GM18858 (cell line): ENCODE data around the gene MGAT4A.
"Not testable (repeated sequence)": the region's sequence is repeated elsewhere in the genome, so short reads cannot be mapped to it uniquely, and the experiment has no call there.

Experiments used
- ATAC-seq: cut with Tn5 transposase; IDR thresholded peaks from one replicate; pipeline ENCODE4 v1.9.1; 2021; ENCODE audit not compliant: unreplicated experiment

The MGAT4A gene

DNA sequence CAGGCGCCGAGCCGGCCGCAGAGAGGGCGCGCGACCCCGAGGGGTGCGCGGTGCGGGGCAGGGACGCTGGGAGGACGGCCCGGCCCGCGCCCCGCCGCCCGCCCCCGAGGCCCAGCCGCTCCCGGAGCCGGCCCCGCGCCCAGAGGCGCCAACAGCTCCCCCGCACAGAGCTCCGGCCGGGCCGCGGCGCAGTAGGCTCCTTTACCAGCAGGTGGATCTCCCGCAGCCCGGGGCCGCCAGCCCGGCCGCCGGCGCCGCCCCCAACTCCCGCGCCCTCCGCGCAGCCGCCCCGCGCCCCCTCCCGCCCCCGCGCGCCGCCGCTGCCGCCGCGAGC, 258 bp downstream of the MGAT4A start:
- peak; percentile 38 for ATAC-seq

DNA sequence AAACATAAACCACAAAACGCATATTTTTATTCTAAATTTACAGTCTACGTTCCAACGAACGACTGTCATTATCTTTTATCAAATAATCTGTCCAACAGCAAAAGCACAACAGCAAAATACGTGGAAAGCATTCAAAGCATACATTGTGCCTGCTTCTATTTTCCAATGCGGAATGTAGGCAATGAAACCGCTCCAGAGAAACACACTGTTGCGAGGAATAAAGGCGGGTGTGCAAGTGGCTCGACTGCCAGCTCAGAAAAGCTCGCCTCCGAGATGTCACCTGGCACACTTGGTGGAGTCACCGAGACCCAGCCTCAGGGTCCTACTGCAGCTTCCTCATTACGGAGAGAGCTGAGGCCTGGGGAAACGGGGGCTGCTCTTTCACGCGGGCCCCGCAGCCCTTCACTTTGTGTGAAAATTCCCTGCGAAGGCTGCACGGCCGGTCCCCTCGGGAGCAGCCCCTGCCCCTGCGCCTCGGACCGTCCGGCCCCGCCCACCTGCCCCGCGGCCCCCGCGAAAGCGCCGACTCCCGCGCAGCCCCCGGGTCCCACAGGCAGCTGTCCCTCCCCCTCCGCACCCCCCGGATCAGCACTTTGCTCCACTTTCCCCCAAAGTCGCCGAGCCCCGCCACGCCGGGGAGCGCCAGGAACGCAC, 752 bp downstream of the MGAT4A start:
- peak; percentile 5 for ATAC-seq

- ATAC-seq = no peak
Measured at GRCh38 chr2:98729652-98730051, 1.3 kb downstream of the MGAT4A start.

GRCh38 chr2:98728088-98728718, 2.7 kb downstream of the MGAT4A start:
- ATAC-seq = not testable (repeated sequence)

- no peak for ATAC-seq
Measured at GRCh38 chr2:98727369-98728087, 3.4 kb downstream of the MGAT4A start.

DNA sequence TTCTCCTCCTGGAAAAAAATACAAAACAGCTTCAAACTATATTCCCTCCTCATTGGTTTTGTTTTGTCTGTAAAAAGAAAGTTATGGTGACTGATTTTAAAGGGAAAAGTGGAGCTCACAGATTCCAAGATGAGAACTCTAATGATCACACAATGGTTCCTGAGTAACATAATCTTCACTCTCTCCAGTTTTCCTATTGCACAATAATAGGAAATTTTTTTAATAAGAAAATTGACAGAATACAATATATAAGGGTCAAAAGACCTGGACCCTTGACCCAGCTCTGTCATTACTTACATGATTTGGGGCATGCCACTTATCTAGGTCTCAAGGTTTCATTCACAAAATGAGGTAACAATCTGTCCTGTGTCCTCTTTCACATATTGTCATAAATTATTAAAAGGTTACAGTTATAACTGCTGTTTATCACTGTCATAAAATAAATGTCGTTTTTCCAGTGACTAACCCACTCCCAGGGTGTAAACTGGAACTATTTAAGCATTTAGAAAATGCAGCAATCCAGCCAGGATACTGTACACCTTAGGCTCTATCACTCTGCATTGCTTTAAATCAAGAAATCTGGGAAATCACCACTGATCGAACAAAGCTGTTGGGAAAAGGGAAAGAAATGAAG, 4.1 kb downstream of the MGAT4A start:
- no peak for ATAC-seq

DNA sequence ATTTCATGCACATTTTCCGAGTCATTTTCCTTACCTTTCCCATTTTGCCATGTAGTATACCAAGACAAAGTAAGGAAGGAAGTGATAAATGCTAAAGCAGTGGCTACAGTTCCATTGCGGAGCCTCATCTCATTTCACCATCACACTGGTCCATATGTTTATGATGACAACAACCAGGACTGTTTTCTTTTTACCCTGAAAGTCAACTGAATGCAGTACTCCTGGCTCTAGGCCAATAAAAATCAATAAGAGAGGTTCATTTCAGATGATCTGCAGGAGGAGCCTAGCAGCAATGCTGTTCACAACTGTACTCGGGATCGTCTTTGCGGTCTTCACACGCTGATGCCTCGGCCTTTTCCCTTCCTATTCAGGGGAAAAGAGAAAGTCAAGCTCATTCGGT, 4.7 kb downstream of the MGAT4A start:
- ATAC-seq = no peak

DNA sequence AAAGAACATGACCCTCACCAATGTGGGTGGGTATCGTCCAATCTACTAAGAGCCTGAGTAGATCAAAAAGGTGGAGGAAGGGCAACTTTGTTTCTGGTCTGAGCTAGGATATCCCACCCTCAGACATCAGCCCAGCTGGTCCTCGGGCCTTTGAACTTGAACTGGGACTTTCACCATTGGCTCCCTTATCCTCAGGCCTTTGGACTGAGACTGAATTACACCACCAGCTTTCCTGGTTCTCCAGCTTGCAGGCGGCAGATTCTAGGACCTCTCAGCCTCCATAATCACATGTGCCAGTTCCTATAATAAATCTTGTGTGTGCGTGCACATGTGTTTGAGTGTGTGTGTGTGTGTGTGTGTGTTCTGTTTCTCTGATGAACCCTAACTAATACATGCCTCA, 10.6 kb downstream of the MGAT4A start:
- ATAC-seq = no peak

GRCh38 chr2:98717621-98718020, 13.3 kb downstream of the MGAT4A start:
- ATAC-seq = no peak

- no peak for ATAC-seq
Measured at GRCh38 chr2:98716786-98717185, 14.1 kb downstream of the MGAT4A start.

- ATAC-seq = no peak
Measured at GRCh38 chr2:98715812-98716451, 15.0 kb downstream of the MGAT4A start.

- ATAC-seq = peak; percentile 81
Measured at GRCh38 chr2:98713332-98714015, 17.5 kb downstream of the MGAT4A start.

DNA sequence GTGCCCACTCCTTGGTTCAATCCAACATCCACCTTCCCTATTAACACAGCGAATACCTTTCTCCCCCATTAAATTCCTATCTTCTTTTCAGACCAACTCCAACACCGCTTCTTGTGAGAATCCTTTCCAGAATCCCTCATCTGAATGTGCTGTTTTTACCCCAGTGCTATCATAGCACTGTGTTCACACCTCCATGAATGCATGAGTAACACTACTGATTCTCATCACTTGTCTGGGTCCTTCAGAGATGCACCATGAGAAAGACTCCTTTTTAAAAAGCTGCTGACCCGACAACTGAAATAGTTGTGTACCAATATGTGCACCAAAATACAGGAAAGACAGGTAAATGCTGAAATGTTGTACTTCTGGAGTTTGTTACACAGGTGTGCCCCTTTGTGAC, 18.8 kb downstream of the MGAT4A start:
- ATAC-seq = no peak

GRCh38 chr2:98711506-98711905, 19.4 kb downstream of the MGAT4A start:
- ATAC-seq = no peak

DNA sequence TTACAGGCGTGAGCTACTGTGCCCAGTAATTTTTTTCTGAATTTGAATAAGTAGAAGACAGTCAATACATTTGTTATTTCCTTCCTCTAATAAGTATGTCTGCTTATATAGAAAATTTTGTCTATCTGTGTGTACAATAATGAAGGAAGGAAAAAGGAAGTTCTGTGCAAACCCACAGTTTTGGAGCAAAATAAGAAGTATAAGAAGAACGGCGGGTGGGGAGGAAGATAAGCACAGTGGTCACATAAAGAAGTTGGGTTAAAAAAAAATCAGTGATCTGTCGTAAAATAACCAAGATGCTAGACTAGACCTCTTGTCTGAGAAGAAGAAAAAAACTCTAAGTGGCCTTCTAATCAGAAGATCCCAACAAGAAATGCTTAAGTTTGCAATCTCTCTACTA, 20.2 kb downstream of the MGAT4A start:
- ATAC-seq = no peak

DNA sequence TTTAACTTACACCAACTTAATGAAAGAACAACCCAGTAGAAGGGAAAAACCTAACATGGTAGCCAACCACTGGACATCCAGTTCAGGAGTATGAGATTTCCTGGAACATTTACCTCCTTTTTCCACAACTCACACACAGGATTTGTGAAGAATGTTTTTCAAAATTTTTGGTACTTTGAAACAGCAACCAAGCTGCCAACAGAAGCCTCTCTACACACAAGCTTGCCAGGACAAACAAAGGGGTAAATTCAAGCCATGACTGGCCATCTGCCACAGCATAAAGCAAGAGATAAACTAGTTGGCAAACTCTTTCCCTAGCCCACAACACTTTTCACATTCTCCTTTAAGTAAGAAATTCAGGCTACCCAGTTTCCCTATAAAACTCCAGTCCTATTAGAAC, 21.4 kb downstream of the MGAT4A start:
- no peak for ATAC-seq

DNA sequence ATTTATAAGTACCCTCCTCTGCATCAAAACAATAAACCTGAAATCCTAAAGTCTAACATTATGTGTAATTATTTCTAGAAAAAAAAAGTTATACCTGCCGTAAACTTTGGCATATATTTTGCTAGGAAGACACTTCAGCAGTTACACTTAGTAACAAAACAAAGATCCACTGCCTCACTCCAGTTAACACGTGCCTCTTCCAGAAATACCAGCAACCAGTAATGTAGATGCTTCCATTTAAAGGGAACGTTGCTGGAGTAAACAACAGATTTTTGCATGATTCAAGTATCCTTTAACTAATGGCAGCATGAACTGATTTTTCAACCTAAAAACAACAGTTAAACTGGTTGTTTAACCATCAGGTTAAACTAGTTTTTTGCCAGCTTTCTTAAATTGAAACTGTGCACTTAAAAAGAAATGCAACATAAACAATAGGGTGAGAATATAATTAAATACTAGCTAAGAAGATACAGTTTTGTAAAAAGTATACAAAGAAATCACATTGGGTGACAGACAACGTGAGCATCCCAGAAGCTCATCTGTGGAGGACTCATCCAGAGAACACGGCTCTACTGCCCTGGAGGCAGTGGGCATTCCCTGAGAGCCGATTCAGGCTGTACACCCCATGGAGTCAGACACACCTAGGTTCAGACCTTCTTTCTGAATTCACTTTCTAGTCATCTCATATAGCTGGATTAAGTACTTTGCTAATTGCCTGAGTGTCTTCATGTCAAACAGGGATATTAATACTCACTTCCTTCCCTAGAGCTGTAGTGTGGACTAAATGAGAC, 22.3 kb downstream of the MGAT4A start:
- ATAC-seq = no peak

- no peak for ATAC-seq
Measured at GRCh38 chr2:98706591-98706990, 24.3 kb downstream of the MGAT4A start.

GRCh38 chr2:98705333-98705617, 25.7 kb downstream of the MGAT4A start:
- no peak for ATAC-seq
